Right lobe of liver (tissue), 6 donors: ENCODE data around the gene PGA4. TPM values are rescaled to one million over a fixed set of nuclear protein-coding genes. Genes with fewer than 3 reads are reported as not detected.
"Not testable (repeated sequence)": the region's sequence is repeated elsewhere in the genome, so short reads cannot be mapped to it uniquely, and the experiment has no call there.

Experiments used
- ATAC-seq, 4 donors: fragments of 200-7000 bp; cut with Tn5 transposase; one replicate each; pipeline ENCODE4 v1.9.1; 2020; ENCODE audit warnings: mild to moderate bottlenecking in 4 of 4, moderate library complexity in 4 of 4
- DNase-seq, 3 donors: peaks; one replicate each; pipeline ENCODE4 v3.0.0-alpha.2; 2020
- H3K27ac ChIP-seq, 3 donors: fragments of 200-600 bp; one replicate each; pipeline ENCODE4 v1.8.0; 2022
- H3K27me3 ChIP-seq, 2 donors: fragments of 200-600 bp; one replicate each; pipeline ENCODE4 v1.8.0; 2022
- H3K36me3 ChIP-seq, 4 donors: fragments of 200-600 bp; sonication (generic) in 1 of 4; one replicate each; pipeline versions ENCODE4 v1.5.1 to v1.8.0; 2017 to 2022; ENCODE audit warnings: control low read depth in 1 of 4
- H3K4me1 ChIP-seq, 4 donors: fragments of 200-600 bp; sonication (generic) in 1 of 4; one replicate each; pipeline versions ENCODE4 v1.5.1 to v1.8.0; 2017 to 2022; ENCODE audit warnings: control low read depth in 1 of 4
- H3K4me3 ChIP-seq, 3 donors: fragments of 200-600 bp; one replicate each; pipeline ENCODE4 v1.8.0; 2022
- H3K9me3 ChIP-seq, 4 donors: fragments of 200-600 bp; sonication (generic) in 1 of 4; one replicate each; pipeline versions ENCODE4 v1.5.1 to v1.8.0; 2017 to 2022; ENCODE audit warnings: control low read depth in 1 of 4
- WGBS: methylation state at CpG from one replicate; pipeline ENCODE4 v1.1.6; 2018; ENCODE audit warnings: low coverage, low lambda C conversion rate; ENCODE audit not compliant: insufficient coverage; ENCODE audit errors: missing lambda C conversion rate; 5-methylcytosine and 5-hydroxymethylcytosine counted together
- intact Hi-C, 2 donors: fragments of 100-400 bp; cut with DNase I; formaldehyde crosslinking; loops; one replicate each; pipeline versions ENCODE4 v1.11.2 to v1.14.1; 2022
- total RNA-seq, 6 experiments: library from RNA; depleted of rRNA in 2 of 6; stranded (reverse); fragments of >200 nt in 2 of 6; fragmentation: NEBNext Ultra II Directional in 3 of 6; extraction: Animal tissue kit (Norgen Biotek cat#: 25700) in 3 of 6; gene quantifications; one replicate each; pipeline versions ENCODE4 v1.1.0 to v1.2.4, GENCODE V29; 2016 to 2023
- donor health status: DM: no; HTN: yes; CAD: no.
- donor health status: DM: no; HTN: no; CAD: no.
- donor health status: DM: no; HTN: no; CAD: no.
- donor health status: DM: no; HTN: yes; CAD: no.
- donor health status: DM: no; HTN: yes; CAD: no.

PGA4 gene
- total RNA-seq, 6 experiments from 2014 or later = 0.15 to 1.5 (median 0.52) TPM; not detected in 2

GRCh38 chr11:61212202-61212601 is 9.9 kb upstream of the PGA4 start:
- DNase-seq, H3K4me3 ChIP-seq, ATAC-seq, H3K9me3 ChIP-seq, H3K27me3 ChIP-seq, H3K4me1 ChIP-seq, intact Hi-C loops, H3K36me3 ChIP-seq, H3K27ac ChIP-seq: not testable (repeated sequence)
- no CpG with 5 or more reads among the region's 15 CpGs for WGBS

- H3K27me3 ChIP-seq, H3K36me3 ChIP-seq, DNase-seq, H3K4me1 ChIP-seq, intact Hi-C loops, H3K4me3 ChIP-seq, H3K9me3 ChIP-seq, H3K27ac ChIP-seq: not testable (repeated sequence)
- no CpG with 5 or more reads among the region's 3 CpGs for WGBS
- peak in 1 of 4 donors; percentile 4 for ATAC-seq
These were observed 8.3 kb upstream of the PGA4 start for GRCh38 chr11:61213711-61214324.

- WGBS = no CpG with 5 or more reads among the region's 4 CpGs
- H3K9me3 ChIP-seq, H3K27ac ChIP-seq, H3K36me3 ChIP-seq, DNase-seq, intact Hi-C loops, H3K27me3 ChIP-seq, H3K4me3 ChIP-seq, H3K4me1 ChIP-seq: not testable (repeated sequence)
- peak in 1 of 4 donors; percentile 44 for ATAC-seq
These were observed 3.8 kb upstream of the PGA4 start for GRCh38 chr11:61218306-61218705.

GRCh38 chr11:61219016-61219415 is 3.1 kb upstream of the PGA4 start:
- 63% methylated on average over 4 of the region's 5 CpGs for WGBS

GRCh38 chr11:61222692-61223091 is 545 bp downstream of the PGA4 start:
- H3K9me3 ChIP-seq, H3K4me1 ChIP-seq, H3K36me3 ChIP-seq, H3K27me3 ChIP-seq, H3K27ac ChIP-seq, DNase-seq, H3K4me3 ChIP-seq, intact Hi-C loops: not testable (repeated sequence)
- no CpG with 5 or more reads among the region's 5 CpGs for WGBS
- peak; percentile 30 to 73 (median 52) for ATAC-seq

More at GRCh38 chr11:61219016-61219415, 3.1 kb upstream of the PGA4 start:
- H3K4me1 ChIP-seq, intact Hi-C loops, H3K27me3 ChIP-seq, H3K4me3 ChIP-seq, H3K9me3 ChIP-seq, H3K36me3 ChIP-seq, ATAC-seq, DNase-seq, H3K27ac ChIP-seq: not testable (repeated sequence)

GRCh38 chr11:61226457-61227137 is 4.5 kb downstream of the PGA4 start:
- ATAC-seq, intact Hi-C loops, H3K27ac ChIP-seq, H3K27me3 ChIP-seq, H3K4me3 ChIP-seq, H3K9me3 ChIP-seq, DNase-seq, H3K4me1 ChIP-seq, H3K36me3 ChIP-seq: not testable (repeated sequence)
- WGBS = no CpG with 5 or more reads among the region's 10 CpGs

GRCh38 chr11:61229458-61229857 is 7.3 kb downstream of the PGA4 start:
- intact Hi-C loops, DNase-seq, H3K4me3 ChIP-seq, H3K9me3 ChIP-seq, ATAC-seq, H3K4me1 ChIP-seq, H3K27me3 ChIP-seq, H3K36me3 ChIP-seq, H3K27ac ChIP-seq: not testable (repeated sequence)
- no CpG with 5 or more reads among the region's 6 CpGs for WGBS

- H3K27ac ChIP-seq, H3K4me3 ChIP-seq, ATAC-seq, DNase-seq, H3K4me1 ChIP-seq, H3K36me3 ChIP-seq, H3K9me3 ChIP-seq, intact Hi-C loops, H3K27me3 ChIP-seq: not testable (repeated sequence)
- no CpG with 5 or more reads among the region's 15 CpGs for WGBS
These were observed 8.9 kb downstream of the PGA4 start for GRCh38 chr11:61231033-61231432.

GRCh38 chr11:61231585-61231984 is 9.4 kb downstream of the PGA4 start:
- ATAC-seq, intact Hi-C loops, H3K4me3 ChIP-seq, DNase-seq, H3K9me3 ChIP-seq, H3K27me3 ChIP-seq, H3K27ac ChIP-seq, H3K4me1 ChIP-seq, H3K36me3 ChIP-seq: not testable (repeated sequence)
- WGBS = no CpG with 5 or more reads among the region's 5 CpGs

GRCh38 chr11:61232548-61233145 is 10.5 kb downstream of the PGA4 start:
- ATAC-seq, intact Hi-C loops: not testable (repeated sequence)

GRCh38 chr11:61237130-61237529 is 15.0 kb downstream of the PGA4 start:
- H3K27me3 ChIP-seq, H3K4me3 ChIP-seq, intact Hi-C loops, DNase-seq, H3K36me3 ChIP-seq, H3K4me1 ChIP-seq, H3K9me3 ChIP-seq, H3K27ac ChIP-seq: not testable (repeated sequence)
- WGBS = no CpG with 5 or more reads among the region's 4 CpGs
- ATAC-seq = peak in 2 of 4 donors; percentile 14 to 18

More at GRCh38 chr11:61232548-61233145, 10.5 kb downstream of the PGA4 start:
- not testable (repeated sequence) for DNase-seq, H3K36me3 ChIP-seq, H3K27me3 ChIP-seq, H3K9me3 ChIP-seq, H3K4me3 ChIP-seq, H3K4me1 ChIP-seq, H3K27ac ChIP-seq
- WGBS = no CpG with 5 or more reads among the region's 3 CpGs
